ENCODE results near the gene VTI1A. TPM values are rescaled to one million over a fixed set of nuclear protein-coding genes. Genes with fewer than 3 reads are reported as not detected.

Gene VTI1A
- total and polyA plus RNA-seq, 2 experiments from 2014 or later: 26.8 to 31.0 TPM

DNA sequence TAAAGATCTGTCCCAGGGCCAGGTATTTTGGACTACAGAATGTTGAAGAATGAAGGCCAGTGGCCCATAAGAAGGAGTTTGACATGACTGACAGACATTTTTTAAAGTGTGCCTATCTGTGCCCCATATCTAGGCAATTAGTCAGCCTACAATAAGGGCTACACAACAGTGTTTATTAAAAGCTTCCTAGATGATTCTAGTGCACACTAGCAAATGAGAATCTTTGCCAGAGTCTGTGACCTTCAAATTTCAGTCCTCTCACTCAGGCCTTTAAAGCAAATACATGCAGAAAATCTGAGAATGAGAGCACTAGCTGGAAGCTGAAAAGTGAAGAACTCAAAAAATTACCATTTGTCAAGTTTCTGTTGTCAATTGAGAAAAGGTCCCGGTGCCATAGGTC, 208.7 kb downstream of the VTI1A start:
- Mint-ChIP-seq H3K4me1 (peaks cover 26% of the 10 kb centered on the region), H3K27ac (no peak overlapping the region), H3K9me3 (no peaks in the 10 kb centered on the region), H3K4me3 (no peak overlapping the region), H3K36me3 (ENCODE audit: low read depth) (no peaks in the 10 kb centered on the region; the same call in 2 of the 3 replicates), H3K27me3 (ENCODE audit: insufficient read depth, low read depth, poor library complexity) (peaks cover 2% of the 10 kb centered on the region)
- Histone ChIP-seq H3K79me2 (replicated peaks; ENCODE audit: insufficient read depth) (no peaks in the 10 kb centered on the region), H3K4me2 (no peak overlapping the region), H2AFZ (no peak overlapping the region), H3K36me3 (ENCODE audit: insufficient read depth) (no peaks in the 10 kb centered on the region), H3K27me3 (ENCODE audit: insufficient read depth) (no peaks in the 10 kb centered on the region), H4K20me1 (replicated peaks; ENCODE audit: insufficient read depth) (no peaks in the 10 kb centered on the region), H3K27ac (ENCODE audit: low read depth) (no peak overlapping the region), H3K4me3 (no peak overlapping the region), H3K4me1 (ENCODE audit: insufficient read depth) (peaks cover 17% of the 10 kb centered on the region), H3F3A (replicated peaks; ENCODE audit: low read depth) (no peaks in the 10 kb centered on the region), H3K9me2 (ENCODE audit: insufficient read depth) (no peaks in the 10 kb centered on the region)
- TF ChIP-seq EZH2 (IDR thresholded peaks at IDR 0.05; ENCODE audit: low read depth, unreplicated experiment) (no peak), STAT1 (IDR thresholded peaks at IDR 0.05; ENCODE audit: unreplicated experiment) (no peak), EZH2phosphoT487 (IDR thresholded peaks at IDR 0.05; ENCODE audit: unreplicated experiment) (no peak), NANOG (IDR thresholded peaks at IDR 0.05; ENCODE audit: borderline replicate concordance) (no peak), JUNB (IDR thresholded peaks at IDR 0.05; ENCODE audit: unreplicated experiment) (no peak)
- TF ChIP-seq, protein P1, sequence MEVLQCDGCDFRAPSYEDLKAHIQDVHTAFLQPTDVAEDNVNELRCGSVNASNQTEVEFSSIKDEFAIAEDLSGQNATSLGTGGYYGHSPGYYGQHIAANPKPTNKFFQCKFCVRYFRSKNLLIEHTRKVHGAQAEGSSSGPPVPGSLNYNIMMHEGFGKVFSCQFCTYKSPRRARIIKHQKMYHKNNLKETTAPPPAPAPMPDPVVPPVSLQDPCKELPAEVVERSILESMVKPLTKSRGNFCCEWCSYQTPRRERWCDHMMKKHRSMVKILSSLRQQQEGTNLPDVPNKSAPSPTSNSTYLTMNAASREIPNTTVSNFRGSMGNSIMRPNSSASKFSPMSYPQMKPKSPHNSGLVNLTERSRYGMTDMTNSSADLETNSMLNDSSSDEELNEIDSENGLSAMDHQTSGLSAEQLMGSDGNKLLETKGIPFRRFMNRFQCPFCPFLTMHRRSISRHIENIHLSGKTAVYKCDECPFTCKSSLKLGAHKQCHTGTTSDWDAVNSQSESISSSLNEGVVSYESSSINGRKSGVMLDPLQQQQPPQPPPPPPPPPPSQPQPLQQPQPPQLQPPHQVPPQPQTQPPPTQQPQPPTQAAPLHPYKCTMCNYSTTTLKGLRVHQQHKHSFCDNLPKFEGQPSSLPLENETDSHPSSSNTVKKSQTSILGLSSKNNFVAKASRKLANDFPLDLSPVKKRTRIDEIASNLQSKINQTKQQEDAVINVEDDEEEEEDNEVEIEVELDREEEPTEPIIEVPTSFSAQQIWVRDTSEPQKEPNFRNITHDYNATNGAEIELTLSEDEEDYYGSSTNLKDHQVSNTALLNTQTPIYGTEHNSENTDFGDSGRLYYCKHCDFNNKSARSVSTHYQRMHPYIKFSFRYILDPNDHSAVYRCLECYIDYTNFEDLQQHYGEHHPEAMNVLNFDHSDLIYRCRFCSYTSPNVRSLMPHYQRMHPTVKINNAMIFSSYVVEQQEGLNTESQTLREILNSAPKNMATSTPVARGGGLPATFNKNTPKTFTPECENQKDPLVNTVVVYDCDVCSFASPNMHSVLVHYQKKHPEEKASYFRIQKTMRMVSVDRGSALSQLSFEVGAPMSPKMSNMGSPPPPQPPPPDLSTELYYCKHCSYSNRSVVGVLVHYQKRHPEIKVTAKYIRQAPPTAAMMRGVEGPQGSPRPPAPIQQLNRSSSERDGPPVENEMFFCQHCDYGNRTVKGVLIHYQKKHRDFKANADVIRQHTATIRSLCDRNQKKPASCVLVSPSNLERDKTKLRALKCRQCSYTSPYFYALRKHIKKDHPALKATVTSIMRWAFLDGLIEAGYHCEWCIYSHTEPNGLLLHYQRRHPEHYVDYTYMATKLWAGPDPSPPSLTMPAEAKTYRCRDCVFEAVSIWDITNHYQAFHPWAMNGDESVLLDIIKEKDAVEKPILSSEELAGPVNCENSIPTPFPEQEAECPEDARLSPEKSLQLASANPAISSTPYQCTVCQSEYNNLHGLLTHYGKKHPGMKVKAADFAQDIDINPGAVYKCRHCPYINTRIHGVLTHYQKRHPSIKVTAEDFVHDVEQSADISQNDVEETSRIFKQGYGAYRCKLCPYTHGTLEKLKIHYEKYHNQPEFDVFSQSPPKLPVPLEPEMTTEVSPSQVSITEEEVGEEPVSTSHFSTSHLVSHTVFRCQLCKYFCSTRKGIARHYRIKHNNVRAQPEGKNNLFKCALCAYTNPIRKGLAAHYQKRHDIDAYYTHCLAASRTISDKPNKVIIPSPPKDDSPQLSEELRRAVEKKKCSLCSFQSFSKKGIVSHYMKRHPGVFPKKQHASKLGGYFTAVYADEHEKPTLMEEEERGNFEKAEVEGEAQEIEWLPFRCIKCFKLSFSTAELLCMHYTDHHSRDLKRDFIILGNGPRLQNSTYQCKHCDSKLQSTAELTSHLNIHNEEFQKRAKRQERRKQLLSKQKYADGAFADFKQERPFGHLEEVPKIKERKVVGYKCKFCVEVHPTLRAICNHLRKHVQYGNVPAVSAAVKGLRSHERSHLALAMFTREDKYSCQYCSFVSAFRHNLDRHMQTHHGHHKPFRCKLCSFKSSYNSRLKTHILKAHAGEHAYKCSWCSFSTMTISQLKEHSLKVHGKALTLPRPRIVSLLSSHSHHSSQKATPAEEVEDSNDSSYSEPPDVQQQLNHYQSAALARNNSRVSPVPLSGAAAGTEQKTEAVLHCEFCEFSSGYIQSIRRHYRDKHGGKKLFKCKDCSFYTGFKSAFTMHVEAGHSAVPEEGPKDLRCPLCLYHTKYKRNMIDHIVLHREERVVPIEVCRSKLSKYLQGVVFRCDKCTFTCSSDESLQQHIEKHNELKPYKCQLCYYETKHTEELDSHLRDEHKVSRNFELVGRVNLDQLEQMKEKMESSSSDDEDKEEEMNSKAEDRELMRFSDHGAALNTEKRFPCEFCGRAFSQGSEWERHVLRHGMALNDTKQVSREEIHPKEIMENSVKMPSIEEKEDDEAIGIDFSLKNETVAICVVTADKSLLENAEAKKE (CRISPR knock-in tag; IDR thresholded peaks at IDR 0.05): no peak
- TF ChIP-seq, protein P2, sequence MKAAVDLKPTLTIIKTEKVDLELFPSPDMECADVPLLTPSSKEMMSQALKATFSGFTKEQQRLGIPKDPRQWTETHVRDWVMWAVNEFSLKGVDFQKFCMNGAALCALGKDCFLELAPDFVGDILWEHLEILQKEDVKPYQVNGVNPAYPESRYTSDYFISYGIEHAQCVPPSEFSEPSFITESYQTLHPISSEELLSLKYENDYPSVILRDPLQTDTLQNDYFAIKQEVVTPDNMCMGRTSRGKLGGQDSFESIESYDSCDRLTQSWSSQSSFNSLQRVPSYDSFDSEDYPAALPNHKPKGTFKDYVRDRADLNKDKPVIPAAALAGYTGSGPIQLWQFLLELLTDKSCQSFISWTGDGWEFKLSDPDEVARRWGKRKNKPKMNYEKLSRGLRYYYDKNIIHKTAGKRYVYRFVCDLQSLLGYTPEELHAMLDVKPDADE (IDR thresholded peaks at IDR 0.05): no peak
- TF ChIP-seq, protein P3, sequence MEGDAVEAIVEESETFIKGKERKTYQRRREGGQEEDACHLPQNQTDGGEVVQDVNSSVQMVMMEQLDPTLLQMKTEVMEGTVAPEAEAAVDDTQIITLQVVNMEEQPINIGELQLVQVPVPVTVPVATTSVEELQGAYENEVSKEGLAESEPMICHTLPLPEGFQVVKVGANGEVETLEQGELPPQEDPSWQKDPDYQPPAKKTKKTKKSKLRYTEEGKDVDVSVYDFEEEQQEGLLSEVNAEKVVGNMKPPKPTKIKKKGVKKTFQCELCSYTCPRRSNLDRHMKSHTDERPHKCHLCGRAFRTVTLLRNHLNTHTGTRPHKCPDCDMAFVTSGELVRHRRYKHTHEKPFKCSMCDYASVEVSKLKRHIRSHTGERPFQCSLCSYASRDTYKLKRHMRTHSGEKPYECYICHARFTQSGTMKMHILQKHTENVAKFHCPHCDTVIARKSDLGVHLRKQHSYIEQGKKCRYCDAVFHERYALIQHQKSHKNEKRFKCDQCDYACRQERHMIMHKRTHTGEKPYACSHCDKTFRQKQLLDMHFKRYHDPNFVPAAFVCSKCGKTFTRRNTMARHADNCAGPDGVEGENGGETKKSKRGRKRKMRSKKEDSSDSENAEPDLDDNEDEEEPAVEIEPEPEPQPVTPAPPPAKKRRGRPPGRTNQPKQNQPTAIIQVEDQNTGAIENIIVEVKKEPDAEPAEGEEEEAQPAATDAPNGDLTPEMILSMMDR (conservative IDR thresholded peaks at IDR 0.05; ENCODE audit: low read depth in 2 of 2): no peak
- TF ChIP-seq, protein P4, sequence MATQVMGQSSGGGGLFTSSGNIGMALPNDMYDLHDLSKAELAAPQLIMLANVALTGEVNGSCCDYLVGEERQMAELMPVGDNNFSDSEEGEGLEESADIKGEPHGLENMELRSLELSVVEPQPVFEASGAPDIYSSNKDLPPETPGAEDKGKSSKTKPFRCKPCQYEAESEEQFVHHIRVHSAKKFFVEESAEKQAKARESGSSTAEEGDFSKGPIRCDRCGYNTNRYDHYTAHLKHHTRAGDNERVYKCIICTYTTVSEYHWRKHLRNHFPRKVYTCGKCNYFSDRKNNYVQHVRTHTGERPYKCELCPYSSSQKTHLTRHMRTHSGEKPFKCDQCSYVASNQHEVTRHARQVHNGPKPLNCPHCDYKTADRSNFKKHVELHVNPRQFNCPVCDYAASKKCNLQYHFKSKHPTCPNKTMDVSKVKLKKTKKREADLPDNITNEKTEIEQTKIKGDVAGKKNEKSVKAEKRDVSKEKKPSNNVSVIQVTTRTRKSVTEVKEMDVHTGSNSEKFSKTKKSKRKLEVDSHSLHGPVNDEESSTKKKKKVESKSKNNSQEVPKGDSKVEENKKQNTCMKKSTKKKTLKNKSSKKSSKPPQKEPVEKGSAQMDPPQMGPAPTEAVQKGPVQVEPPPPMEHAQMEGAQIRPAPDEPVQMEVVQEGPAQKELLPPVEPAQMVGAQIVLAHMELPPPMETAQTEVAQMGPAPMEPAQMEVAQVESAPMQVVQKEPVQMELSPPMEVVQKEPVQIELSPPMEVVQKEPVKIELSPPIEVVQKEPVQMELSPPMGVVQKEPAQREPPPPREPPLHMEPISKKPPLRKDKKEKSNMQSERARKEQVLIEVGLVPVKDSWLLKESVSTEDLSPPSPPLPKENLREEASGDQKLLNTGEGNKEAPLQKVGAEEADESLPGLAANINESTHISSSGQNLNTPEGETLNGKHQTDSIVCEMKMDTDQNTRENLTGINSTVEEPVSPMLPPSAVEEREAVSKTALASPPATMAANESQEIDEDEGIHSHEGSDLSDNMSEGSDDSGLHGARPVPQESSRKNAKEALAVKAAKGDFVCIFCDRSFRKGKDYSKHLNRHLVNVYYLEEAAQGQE (IDR thresholded peaks at IDR 0.05; ENCODE audit: unreplicated experiment): no peak
- ATAC-seq: no peak
- DNase-seq (ENCODE audit: low spot score): no peak
